ENCODE measurements around the gene KDM6A.
"Not testable (repeated sequence)": the region's sequence is repeated elsewhere in the genome, so short reads cannot be mapped to it uniquely, and the experiment has no call there.

Gene KDM6A

DNA sequence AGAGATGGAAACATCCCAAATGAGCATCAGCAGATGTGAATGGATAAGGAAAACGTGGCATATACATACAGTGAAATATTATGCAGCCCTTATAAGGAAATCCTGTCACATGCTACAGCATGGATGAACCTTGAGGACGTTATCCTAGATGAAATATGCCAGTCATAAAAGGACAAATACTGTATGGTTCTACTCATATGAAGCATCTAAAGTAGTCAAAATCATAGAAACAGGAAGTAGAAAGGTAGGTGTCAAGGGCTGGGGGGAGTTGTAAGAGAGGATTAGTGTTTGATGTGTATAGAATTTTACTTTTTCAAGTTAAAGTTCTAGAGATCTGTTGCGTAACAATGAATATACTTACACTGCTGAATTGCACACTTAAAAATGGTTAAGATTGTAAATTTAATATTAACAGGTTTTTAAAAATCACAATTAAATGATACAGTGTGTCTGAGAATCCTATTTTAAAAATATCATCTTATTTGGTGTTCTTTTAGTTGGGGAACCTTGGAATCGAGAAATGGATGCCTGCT, 58.5 kb downstream of the KDM6A start:
- DNase-seq = no peak

DNA sequence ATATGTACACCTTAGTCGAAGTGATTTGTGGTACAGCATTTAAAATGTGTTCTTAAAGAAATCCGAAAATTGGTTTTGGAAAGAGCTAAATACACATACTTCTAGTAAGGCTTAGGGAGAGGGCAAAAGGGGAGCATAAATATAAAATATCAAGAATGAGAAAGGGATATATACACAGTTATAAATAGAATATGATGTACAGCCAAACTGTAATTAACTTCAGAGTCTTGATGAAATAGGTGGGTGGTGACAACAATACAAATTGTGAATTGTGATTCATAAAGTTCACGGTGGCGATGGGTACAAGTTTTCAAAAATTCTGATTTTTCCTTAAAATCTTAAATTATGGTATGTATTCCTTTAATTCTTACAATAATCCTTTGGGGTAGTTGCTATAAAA, 62.2 kb downstream of the KDM6A start:
- DNase-seq = no peak

DNA sequence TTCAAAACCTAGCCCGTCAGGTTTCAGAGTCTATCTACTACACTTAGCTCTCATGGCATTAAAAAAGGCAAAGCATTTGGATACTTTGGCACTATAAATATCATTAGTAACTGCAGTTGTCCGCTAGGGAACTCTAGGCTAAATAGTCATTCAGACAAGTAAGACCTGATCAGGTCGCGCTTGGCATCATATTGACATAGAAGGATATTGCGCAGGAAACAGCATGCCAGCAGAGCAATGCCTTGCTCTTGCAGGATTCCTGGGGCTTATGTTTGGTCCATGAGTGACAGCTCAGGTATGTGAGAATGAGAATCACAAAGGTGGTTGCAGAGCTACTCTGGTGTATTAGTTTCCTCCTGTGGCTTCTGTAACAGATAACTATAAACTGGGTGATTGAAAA, 62.7 kb downstream of the KDM6A start:
- DNase-seq = no peak

DNA sequence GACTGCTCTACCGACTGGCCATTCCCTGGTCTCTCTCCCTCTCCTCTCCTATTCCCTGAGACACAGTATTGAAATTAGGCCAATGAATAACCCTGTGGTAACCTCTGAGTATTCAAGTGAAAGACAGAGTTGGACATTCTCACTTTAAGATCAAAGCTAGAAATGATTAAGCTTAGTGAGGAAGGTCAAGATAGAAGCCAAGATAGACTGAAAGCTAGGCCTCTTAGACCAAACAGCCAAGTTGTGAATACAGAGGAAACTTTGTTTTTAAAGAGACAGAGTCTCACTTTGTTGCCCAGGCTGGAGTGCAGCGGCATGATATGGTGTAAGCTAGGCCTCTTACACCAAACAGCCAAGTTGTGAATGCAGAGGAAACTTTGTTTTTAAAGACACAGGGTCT, 64.6 kb downstream of the KDM6A start:
- no peak for DNase-seq

DNA sequence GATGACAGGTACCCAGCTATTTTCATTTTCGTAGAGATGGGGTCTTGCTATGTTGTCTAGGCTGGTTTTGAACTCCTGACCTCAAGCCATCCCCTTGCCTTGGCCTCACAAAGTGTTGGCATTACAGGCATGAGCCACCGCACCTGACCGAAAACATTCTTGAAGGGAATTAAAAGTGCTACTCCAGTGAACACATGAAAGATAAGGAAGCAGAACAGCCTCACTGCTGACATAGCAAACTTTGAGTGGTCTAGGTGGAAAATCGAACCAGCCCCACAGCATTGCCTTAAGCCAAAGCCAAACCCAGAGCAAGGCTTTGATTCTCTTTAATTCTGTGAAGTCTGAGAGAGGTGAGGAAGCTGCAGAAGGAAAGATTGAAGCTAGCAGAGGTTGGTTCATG, 65.1 kb downstream of the KDM6A start:
- DNase-seq = no peak

DNA sequence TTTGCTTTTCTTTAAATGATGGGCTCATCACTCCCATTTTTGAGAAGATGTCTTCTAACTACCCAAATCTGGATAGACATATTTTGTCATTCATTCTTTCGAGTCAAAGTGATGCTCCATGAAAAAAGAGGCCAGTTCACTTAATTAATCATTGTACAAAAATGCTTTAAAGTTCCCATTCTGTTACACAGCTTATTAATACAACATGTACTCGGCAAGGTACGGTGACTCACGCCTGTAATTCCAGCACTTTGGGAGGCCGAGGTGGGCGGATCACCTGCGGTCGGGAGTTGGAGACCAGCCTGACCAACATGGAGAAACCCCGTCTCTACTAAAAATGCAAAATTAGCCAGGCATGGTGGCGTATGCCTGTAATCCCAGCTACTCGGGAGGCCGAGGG, 67.6 kb downstream of the KDM6A start:
- DNase-seq = not testable (repeated sequence)

DNA sequence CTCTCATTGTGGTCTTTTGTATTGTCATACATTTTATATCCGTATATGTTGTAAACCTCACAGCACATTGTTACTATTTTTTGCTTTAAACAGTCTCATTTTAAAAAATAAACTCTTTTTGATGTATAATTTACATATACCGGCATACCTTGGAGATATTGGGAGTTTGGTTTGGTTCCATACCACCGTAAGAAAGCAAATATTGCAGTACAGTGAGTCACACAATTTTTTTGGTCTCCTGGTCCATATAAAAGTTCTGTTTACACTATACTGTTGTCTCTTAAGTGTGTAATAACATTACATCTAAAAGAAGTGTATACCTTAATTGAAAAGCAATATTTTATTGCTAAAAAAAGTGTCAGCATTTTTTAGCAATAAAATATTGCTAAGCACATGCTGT, 70.0 kb downstream of the KDM6A start:
- no peak for DNase-seq

DNA sequence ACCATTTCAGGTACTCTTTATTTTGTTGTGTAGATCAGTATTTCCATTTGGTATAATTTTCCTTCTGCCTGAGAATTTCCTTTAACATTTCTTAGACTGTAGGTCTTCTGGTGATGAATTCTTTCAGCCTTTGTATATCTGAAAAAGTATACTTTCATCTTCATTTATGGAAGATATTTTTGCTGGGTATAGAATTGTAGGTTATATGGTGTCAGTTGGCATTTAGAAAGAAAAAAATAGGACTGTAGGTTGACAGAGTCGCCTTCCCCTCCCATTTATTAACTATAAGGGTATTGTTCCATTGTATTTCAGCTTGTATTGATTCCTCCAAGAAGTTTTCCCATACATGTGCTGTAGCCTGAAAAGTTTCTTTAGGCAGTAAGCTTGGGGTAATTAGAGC, 71.9 kb downstream of the KDM6A start:
- no peak for DNase-seq

DNA sequence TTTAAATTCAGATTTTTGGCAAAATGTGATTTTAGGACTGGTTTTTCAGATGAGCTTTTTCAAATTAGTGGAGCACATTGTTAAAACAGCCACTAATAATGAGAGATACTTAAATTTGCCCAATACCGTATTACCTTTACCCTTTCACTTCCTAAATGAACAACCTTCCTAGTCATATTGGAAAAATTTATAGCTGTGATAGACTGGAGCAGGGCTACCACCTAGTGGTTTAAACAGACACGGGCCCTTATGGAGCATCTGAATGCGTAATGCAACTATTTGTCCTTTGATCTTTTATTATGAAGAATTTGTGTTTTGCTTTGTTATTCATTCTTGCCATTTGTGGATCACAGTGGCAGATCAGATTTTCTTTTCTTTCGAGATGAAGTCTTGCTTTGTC, 72.7 kb downstream of the KDM6A start:
- no peak for DNase-seq

DNA sequence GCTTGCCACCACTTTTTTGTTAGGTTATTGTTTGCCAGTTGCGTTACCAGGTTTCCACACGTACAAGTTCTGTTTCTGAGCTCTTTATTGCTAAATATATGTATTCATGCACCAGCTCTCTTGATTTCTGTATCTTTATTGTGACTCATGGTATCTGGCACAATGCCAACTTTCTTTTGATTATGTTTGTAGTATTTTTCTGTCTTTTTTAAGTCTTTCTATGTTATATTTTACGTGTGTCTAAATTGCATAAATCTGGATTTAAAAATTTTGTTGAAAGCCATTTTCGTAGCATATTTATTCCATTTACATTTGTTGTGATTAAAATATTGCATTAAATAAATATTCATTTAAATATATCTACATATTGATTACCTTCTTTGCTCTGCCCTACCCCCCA, 73.8 kb downstream of the KDM6A start:
- DNase-seq = no peak

DNA sequence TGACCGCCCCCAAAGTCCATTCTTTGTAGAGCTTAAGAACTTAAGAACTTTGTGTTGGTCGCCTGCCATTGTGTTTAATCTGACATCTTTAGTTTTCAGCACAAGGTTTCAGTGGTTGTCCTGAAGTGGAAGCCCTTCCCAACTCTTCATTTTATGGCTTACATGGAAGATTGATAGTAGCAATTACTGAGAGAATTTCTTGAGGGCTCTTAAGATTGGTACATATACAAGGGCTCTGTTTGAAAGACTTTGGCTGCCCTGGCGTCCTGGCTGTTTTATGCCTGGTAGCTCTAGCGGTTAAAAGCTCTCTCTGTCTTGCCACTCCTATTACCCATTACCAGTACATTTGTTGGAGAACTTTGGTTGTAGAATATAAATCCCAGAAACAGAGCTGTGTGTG, 75.0 kb downstream of the KDM6A start:
- no peak for DNase-seq

DNA sequence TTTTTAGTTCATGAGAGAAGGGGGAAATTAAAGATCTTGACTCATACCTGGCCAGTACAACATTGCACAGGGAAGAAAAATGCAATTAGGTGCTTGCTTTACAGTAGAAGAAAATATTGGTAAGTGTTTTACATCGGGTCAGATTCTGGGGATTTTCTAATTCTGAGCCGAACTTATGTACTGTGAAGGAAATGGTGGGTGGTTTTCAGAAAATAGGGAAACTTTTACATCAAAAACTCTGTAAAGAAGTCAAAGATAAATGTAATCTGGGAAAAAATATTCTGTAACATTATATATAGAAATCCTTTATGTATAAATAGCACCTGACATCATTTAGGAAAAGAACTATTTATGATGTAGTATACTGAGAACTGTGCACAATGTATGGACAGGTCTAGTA, 75.4 kb downstream of the KDM6A start:
- DNase-seq = no peak

DNA sequence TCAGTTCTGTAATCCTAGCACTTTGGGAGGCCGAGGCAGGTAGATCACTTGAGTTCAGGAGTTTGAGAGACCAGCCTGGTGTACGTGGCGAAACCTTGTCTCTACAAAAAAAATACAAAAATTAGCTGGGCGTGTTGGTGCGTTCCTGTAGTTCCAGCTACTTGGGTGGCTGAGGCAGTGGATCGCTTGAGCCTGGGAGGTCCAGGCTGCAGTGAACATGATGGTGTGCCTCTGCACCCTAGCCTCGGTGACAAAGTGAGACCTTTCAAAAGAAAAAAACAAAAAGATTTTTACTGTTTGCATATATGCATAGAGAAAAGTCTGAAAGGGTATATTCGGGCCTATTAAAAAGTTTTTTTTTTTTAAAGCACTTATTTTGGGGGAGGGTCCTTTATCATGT, 76.1 kb downstream of the KDM6A start:
- no peak for DNase-seq

DNA sequence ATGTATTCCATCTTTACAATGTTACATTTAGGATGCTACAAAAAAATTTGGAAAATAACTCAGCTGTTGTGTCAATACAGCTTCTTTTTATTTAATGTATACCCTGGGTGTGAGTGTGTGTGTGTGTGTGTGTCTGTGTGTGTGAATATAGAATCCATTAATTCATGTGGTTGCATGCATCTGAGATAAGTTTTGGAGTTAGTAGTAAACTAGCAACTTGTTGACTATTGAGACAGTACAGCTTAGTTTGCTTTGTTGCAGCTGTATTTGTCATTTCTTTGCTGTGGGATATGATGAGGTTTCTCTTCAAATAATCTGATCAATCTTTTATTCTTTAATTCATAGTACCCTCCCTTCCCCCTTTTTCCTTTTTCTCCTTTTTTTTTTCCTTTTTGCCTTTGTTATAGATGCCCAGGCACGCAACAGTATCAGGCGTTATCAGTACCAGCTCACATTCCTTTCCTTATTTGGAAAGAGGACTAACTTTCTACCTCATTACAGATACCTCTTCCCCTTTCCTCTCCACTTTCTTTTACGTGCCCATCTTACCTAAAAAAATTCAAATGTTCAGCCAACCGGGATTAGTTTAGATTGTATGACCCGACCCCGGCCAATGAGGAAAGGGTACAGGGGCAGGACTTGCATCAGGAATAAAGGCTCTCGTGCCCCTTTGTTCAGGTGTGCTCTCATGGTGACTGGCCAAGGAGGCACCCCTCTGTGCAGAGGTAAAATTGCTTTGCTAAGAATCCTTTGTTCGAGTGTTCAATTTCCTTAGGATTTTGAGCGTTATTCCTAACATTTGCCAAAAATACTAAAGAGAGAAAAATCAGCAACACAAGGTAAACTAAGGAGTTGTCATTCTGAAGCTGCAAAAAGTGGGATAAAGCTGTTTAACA, 77.7 kb downstream of the KDM6A start:
- not testable (repeated sequence) for DNase-seq

DNA sequence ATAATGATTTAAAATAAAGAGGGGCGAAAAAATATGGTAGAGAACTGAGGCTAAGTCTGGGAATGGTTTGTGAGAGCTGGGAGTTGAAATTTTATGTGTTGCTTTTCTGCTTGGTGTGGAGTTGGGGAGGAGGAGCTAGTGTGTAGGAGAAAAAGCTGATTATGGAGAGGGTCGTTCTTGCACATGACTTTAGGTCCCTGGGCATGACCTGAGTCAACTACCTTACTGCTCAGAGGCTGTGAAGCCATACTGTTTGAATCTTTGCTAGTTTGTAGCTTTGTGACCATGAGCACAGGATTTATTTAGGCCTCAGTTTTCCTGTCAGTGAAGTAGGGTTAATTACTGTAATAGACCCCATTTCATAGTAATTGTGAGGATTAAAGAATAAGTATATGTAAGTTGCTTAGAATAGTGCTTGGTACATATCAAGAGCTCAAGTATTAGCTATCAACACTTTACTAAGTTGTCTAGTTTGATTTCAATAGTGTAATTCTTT, 78.6 kb downstream of the KDM6A start:
- no peak for DNase-seq

DNA sequence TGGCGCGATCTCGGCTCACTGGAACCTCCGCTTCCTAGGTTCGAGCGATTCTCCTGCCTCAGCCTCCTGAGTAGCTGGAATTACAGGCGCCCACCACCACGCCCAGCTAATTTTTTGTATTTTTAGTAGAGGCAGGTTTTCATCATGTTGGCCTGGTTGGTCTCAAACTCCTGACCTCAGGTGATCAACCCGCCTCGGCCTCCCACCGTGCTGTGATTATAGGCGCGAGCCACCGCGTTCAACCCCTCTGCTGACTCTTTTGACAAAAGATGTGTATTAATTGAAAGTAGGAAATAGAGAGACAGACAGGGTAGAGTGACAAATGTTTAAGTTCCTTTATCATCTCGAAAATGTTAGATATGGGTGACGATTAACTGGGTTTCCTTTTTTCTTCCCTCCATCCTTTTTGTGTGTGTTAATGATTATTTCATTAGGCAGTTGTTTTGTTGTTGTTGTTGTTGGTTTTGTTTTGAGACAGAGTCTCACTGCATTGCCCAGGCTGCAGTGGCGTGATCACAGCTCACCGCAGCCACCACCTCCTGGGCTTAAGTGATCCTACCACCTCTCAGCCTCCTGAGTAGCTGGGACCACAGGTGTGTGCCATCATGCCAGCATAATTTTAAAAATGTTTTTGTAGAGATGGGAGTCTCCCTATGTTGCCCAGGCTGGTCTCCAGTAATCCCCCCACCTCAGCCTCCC, 79.5 kb downstream of the KDM6A start:
- DNase-seq = no peak

DNA sequence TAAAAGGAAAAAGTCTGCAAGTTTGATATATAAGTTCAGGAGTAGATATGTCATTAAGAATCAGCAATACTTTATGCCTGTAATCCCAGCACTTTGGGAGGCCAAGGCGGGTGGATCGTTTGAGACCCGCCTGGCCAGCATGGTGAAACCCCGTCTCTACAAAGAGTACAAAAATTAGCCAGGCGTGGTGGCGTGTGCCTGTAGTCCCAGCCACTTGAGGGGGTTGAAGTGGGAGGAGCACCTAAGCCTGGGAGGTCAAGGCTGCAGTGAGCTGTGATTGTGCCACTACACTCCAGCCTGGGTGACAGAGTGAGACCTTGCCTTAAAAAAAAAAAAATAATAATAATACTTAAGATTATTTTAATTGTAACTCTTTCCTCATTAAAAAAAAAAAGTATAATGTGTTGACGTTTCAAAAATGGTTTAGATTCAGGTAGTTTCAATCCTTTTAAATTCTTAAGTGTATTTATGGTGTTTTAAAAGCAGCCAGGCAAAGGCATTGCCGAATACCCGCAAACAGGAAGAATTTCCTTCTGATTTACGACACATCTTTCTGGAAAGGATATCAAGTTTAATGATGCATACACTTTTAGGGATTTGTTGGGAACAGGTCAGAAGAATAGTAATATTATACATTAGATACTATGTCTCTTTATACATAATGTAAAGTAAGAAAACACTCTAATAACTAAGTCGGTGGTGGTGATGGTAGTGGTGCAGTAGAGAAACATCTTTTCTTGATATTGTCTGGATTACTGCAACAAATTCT, 80.9 kb downstream of the KDM6A start:
- DNase-seq = no peak

DNA sequence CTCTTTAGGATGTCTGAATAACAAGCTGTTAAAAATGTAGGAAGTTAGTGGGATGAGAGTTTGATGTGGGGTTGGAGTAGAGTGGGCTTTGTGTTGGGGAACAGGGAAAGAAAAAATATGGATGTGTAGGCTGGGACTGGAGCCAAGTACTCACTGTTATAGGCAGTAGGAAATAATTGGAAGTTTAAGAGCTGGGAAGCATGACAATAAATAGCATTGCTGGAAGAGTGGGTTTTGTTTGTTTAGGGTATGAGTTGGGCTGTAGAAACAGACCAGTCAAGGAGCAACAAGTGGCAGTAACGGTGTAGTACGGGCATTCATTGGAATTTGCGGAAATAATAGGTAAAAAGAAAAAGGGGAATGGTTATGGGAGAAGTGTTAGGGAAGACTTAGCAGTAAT, 81.6 kb downstream of the KDM6A start:
- DNase-seq = no peak

DNA sequence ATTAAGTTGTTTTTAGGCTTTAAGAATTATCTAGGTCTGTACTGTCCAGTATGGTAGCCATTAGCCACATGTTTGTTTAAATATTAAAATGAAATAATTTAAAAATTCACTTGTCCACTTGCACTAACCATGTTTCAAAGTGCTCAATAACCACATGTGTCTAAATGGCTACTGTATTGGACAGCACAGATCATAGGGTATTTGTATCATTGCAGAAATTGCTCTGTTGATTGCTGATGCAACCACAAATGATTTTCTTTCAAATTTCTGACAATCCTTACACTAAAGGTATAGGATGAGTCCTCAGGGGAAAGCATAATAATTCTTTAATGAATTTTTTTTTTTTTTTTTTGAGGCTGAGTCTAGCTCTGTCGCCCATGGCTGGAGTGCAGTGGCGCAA, 84.9 kb downstream of the KDM6A start:
- DNase-seq = no peak

DNA sequence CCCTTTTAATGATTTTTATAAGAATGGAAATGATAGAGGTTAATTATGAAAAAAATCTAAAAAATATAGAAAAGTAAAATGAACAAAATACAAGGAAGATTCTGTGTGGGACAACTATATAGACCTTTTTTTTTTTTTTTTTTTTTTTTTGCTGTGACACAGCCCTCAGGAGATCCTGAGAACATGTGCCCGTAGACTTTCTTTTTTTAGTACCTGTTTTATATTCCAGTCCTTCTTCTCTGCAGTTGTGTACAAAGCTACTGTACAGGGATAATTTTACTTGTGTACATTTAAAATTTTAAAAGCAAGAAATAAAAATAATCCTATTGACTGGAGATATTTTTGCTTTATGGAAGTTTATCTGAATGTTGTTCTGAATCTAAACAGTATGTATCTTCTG, 85.5 kb downstream of the KDM6A start:
- no peak for DNase-seq

DNA sequence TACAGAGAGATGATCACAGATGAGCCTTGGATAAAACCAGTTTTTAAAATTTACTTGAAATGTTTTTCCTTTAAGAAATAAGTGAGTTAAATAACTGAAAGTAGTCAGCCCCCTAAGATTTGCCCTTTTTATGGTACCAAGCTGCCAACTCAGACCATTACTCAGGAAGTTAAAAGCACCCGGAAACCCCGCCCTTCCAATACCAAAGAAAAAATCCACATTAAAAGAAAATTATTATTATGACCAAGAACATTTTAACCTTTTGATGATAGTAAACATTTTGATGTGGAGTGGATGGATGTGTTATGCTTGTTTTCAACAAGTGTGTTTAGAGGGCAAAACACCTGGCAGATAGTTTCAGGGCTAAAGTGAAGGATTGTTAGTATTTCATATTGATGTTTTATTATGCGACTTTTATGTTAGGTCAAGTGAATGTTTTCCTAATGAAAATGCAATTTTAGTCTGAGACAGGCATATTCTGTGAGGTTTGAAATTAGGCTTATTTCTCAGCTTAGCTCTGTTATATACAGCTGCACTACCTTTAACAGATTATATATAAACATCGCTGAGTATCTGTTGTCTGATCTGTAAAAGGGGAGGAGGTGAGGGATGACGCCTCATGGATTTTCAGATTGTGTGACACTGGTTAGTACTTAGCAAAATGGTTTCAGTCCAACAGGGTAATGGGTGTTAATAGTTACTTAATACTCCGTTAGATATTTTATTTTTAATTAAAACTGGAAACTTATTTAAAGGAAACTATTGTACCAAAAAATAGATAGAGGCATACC, 89.0 kb downstream of the KDM6A start:
- no peak for DNase-seq

DNA sequence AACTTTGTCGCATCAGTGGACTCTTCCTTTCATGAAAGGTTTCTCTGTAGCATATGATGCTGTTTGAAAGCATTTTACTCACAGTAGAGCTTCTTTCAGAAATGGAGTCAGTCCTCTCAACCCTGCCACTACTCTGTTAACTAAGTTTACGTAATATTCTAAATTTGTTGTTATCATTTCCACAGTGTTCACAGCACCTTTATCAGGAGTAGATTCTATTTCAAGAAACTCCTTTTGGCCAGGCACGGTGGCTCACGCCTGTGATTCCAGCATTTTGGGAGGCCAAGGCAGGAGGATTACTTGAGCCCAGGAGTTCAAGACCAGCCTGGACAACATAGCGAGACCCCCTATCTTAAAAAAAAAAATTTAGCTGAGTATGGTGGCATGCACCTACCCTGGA, 90.0 kb downstream of the KDM6A start:
- DNase-seq = no peak

DNA sequence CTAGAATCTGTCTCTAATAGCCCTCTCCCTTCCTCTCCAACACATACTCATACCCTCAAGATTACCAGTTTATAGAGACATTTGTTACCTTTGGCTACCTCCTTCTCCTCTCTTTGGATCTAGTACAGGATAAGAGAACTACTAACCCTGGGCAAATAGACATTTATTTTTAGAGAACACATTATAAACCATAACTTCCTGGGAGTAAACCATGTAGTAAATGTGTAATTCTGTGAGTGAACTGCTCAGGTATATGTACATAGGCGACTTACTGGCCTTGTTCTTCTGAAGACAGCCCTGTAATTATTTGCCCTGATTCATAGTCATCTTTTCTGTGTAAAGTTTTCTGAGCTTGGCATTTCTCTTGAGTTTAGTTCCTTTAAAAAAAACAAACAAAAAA, 94.2 kb downstream of the KDM6A start:
- no peak for DNase-seq

Data from NCI-H2081 treated with DMSO at 0.1 percent for 48 hours (cell line).